Heart right ventricle (tissue), 16 donors: ENCODE results near the gene USP30. TPM values are rescaled to one million over a fixed set of nuclear protein-coding genes. Genes with fewer than 3 reads are reported as not detected.

ENCODE experiments used
- ATAC-seq, 8 donors: fragments of 200-7000 bp; cut with Tn5 transposase; one replicate each; pipeline ENCODE4 v1.9.1; 2020; ENCODE audit warnings: mild to moderate bottlenecking in 8 of 8, moderate library complexity in 8 of 8, moderate number of reproducible peaks in 1 of 8
- DNase-seq, 2 donors: peaks; one replicate each; pipeline ENCODE4 v3.0.0-alpha.2; 2020
- H3K27ac ChIP-seq, 10 donors: fragments of 200-600 bp; sonication (generic) in 2 of 10; one replicate each; pipeline versions ENCODE4 v1.5.0 to v1.8.0; 2020 to 2022; ENCODE audit warnings: mild to moderate bottlenecking in 3 of 10
- H3K27me3 ChIP-seq, 7 donors: fragments of 200-600 bp; one replicate each; pipeline ENCODE4 v1.8.0; 2021 to 2022; ENCODE audit warnings: mild to moderate bottlenecking in 2 of 7
- H3K36me3 ChIP-seq, 9 donors: fragments of 200-600 bp; sonication (generic) in 1 of 9; one replicate each; pipeline versions ENCODE4 v1.5.0 to v1.8.0; 2020 to 2022; ENCODE audit warnings: mild to moderate bottlenecking in 2 of 9
- H3K4me1 ChIP-seq, 9 donors: fragments of 200-600 bp; sonication (generic) in 1 of 9; one replicate each; pipeline versions ENCODE4 v1.5.0 to v1.8.0; 2020 to 2022; ENCODE audit warnings: mild to moderate bottlenecking in 4 of 9
- H3K4me3 ChIP-seq, 10 donors: fragments of 200-600 bp; sonication (generic) in 2 of 10; one replicate each; pipeline versions ENCODE4 v1.5.0 to v1.8.0; 2020 to 2022; ENCODE audit warnings: mild to moderate bottlenecking in 7 of 10, moderate library complexity in 2 of 10
- H3K9me3 ChIP-seq, 11 donors: fragments of 200-600 bp in 10 of 11; sonication (generic) in 2 of 11; one replicate each; pipeline versions ENCODE4 v1.5.0 to v1.8.0; 2013 to 2022; ENCODE audit warnings: mild to moderate bottlenecking in 2 of 11, control low read depth in 1 of 11, moderate library complexity in 1 of 11
- CTCF ChIP-seq, 9 donors: fragments of 200-600 bp; sonication (generic) in 2 of 9; IDR thresholded peaks; one replicate each; pipeline versions ENCODE4 v1.5.0 to v1.8.0; 2021 to 2022; ENCODE audit warnings: antibody characterized with exemption in 9 of 9, mild to moderate bottlenecking in 5 of 9, moderate library complexity in 1 of 9
- WGBS, 2 donors: extraction: QIAGEN DNeasy Blood & Tissue Kit; methylation state at CpG; one replicate each; pipeline ENCODE4 v1.1.7; 2013; ENCODE audit warnings: inconsistent platforms in 1 of 2; 5-methylcytosine and 5-hydroxymethylcytosine counted together
- intact Hi-C, 10 donors: fragments of 100-400 bp; cut with DNase I; formaldehyde crosslinking; loops; one replicate each; pipeline versions ENCODE4 v1.11.1 to v1.14.2; 2022
- polyA plus RNA-seq, 2 donors: library from polyadenylated mRNA; stranded (reverse); fragments of 200-250 nt; gene quantifications; one replicate each; pipeline ENCODE4 v1.2.3, GENCODE V29; 2013
- total RNA-seq, 10 donors: library from RNA; stranded (reverse); fragmentation: NEBNext Ultra II Directional in 3 of 10; extraction: Animal tissue kit (Norgen Biotek cat#: 25700) in 3 of 10; gene quantifications; one replicate each; pipeline versions ENCODE4 v1.2.1 to v1.2.4, GENCODE V29; 2021 to 2023
- donor health status: Arrhythmogenic right ventricular cardiomyopathy.
- donor health status: ischemic (EF 13 %, LVEDD 7.1; RV severe dilation, severe dysfunction).
- donor health status: healthy with polysubstance abuse.
- donor health status: DM: no; HTN: yes; CAD: no.
- donor health status: DM: no; HTN: no; CAD: no.
- donor health status: ischemic (EF 25% LVEDD 6.9; RV normal size, moderate dysfunction).
- donor health status: ischemic (EF 25% LVEDD 5.7; RV mildly dilated, moderate dysfunction).
- donor health status: healthy.
- donor health status: DM: yes; HTN: yes; CAD: no.
- donor health status: Ischemic cardiomyopathy.
- donor health status: ischemic (EF 35%, LVEDD 5.7; RV mildly dilated, moderate dysfunction).
- donor health status: nonischemic (EF 11% LVEDD 7.7; RV severe dilation, severe dysfunction).
- donor health status: DM: yes; HTN: yes; CAD: no.
- donor health status: PGD.
- donor health status: ischemic (EF 29% LVEDD 5.4; RV normal size, mild dysfunction).
- donor health status: nonischemic (EF 23%, LVEDD 6.1; RV moderate dilation, normal function).

USP30 gene
- total and polyA plus RNA-seq, 12 donors: 4.8 to 22.2 (median 12.7) TPM

DNA sequence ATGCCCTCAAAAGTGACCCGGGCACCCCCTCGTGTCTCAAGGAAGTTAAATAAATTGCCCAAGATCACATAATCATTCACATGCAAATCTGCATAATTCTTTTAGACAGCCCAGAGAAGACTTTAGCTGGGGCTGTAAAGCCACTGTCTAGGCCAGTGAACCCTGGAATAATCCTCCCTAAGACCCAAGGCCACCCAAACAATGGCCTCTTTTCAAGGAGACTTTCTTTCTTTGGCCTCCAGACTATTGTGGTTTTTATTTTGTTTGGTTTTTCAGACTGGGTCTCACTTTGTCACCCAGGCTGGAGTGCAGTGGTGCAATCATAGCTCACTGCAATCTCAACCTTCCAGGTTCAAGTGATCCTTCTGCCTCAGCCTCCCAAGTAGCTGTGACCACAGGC lies 42.1 kb upstream of the USP30 start:
- Histone ChIP-seq H3K4me3 (no peak overlapping the region), H3K36me3 (no peaks in the 10 kb centered on the region), H3K9me3 (no peaks in the 10 kb centered on the region), H3K27me3 (peaks cover 0 to 9% (median 0%) of the 10 kb centered on the region in 7 donors), H3K4me1 (no peaks in the 10 kb centered on the region), H3K27ac (no peak overlapping the region)
- intact Hi-C loops: no loop called here
- ATAC-seq: no peak
- no peak for TF ChIP-seq CTCF (IDR thresholded peaks at IDR 0.05)
- 79 to 86% methylated on average over 2 of the region's 2 CpGs for WGBS, 2 donors
- DNase-seq: no peak

- TF ChIP-seq CTCF (IDR thresholded peaks at IDR 0.05): no peak
- intact Hi-C loops: no loop called here
- 86 to 92% methylated on average over 6 of the region's 6 CpGs for WGBS, 2 donors
Measured at GRCh38 chr12:109014984-109015765, 37.2 kb upstream of the USP30 start.

GRCh38 chr12:109016016-109016415 lies 36.4 kb upstream of the USP30 start:
- H3K9me3 ChIP-seq: no peaks in the 10 kb centered on the region
- peaks cover 0 to 8% (median 0%) of the 10 kb centered on the region in 9 donors for H3K4me1 ChIP-seq
- no peak for DNase-seq
- intact Hi-C loops: no loop called here
- no peak for TF ChIP-seq CTCF (IDR thresholded peaks at IDR 0.05)
- ATAC-seq: no peak
- H3K36me3 ChIP-seq: no peaks in the 10 kb centered on the region
- no peak overlapping the region for H3K27ac ChIP-seq
- WGBS, 2 donors: 64 to 65% methylated on average over 8 of the region's 8 CpGs
- peaks cover 0 to 16% (median 0%) of the 10 kb centered on the region in 7 donors for H3K27me3 ChIP-seq
- H3K4me3 ChIP-seq: no peak overlapping the region

More at GRCh38 chr12:109014984-109015765, 37.2 kb upstream of the USP30 start:
- no peak overlapping the region for H3K4me3 ChIP-seq
- H3K27me3 ChIP-seq: peaks cover 0 to 16% (median 0%) of the 10 kb centered on the region in 7 donors
- no peak for ATAC-seq
- H3K9me3 ChIP-seq: no peaks in the 10 kb centered on the region
- no peak overlapping the region for H3K27ac ChIP-seq
- no peak for DNase-seq
- no peaks in the 10 kb centered on the region for H3K36me3 ChIP-seq
- H3K4me1 ChIP-seq: peaks cover 0 to 6% (median 0%) of the 10 kb centered on the region in 9 donors

DNA sequence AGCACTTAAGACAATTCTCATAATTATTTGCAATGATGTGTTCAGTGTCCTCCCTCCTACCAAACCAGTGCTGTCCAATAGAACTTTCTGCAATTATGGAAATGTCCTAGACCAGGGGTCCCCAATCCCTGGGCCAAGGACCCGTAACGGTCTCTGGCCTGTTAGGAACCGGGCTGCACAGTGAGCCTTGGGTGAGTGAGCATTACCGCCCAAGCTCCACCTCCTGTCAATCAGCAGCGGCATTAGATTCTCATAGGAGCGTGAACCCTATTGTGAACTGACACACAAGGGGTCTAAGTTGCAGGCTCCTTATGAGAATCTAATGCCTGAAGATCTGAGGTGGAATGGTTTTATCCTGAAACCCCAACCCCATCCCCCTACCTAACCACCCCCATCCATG lies 35.4 kb upstream of the USP30 start:
- H3K4me1 ChIP-seq: peaks cover 0 to 11% (median 0%) of the 10 kb centered on the region in 9 donors

More for the DNA sequence above, 35.4 kb upstream of the USP30 start:
- intact Hi-C loops: no loop called here
- no peak overlapping the region for H3K27ac ChIP-seq
- TF ChIP-seq CTCF (IDR thresholded peaks at IDR 0.05): no peak
- 86 to 88% methylated on average over 6 of the region's 6 CpGs for WGBS, 2 donors
- H3K36me3 ChIP-seq: no peaks in the 10 kb centered on the region
- no peak for DNase-seq
- no peaks in the 10 kb centered on the region for H3K9me3 ChIP-seq
- no peak for ATAC-seq
- no peak overlapping the region for H3K4me3 ChIP-seq
- H3K27me3 ChIP-seq: peaks cover 0 to 18% (median 0%) of the 10 kb centered on the region in 7 donors
